ENCODE measurements around the gene SOHLH2.

SOHLH2 gene

GRCh38 chr13:36258831-36259230 is 44.5 kb upstream of the SOHLH2 start:
- no peak overlapping the region for H4K91ac ChIP-seq (ENCODE audit: low read length)

DNA sequence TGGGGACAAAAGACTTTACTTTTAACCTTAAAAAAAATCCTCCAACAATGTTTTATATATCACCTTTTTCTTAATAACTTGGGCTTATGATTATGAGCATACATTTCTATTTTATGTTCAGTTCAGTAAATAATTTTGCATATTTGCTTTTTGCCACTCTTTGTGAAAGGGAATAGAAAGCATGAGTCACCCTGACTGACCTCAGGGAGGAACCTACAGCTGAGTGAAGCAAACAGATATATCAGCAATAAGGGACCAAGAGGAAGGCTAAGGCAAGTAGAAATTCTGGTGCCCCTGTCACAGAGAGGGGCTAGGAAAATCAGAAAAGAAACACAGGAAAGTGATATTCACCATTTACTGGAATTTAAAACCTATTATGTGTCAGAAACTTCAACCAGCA is 37.2 kb upstream of the SOHLH2 start:
- H3K36me3 ChIP-seq (ENCODE audit: control insufficient read depth in 1 of 2, insufficient read depth in 2 of 2, low read depth in 1 of 2, low read length in 2 of 2) = peaks cover 0 to 10% of the 10 kb centered on the region in 2 experiments
- no peaks in the 10 kb centered on the region for H3K4me1 ChIP-seq (ENCODE audit: control insufficient read depth, insufficient read depth, low read depth, low read length)
- H4K8ac ChIP-seq (ENCODE audit: low read length) = no peak overlapping the region
- no peak overlapping the region for H3K23ac ChIP-seq (ENCODE audit: low read length in 2 of 2)
- no peak overlapping the region for H3K18ac ChIP-seq (ENCODE audit: low read depth in 1 of 2, low read length in 2 of 2)
- no peak overlapping the region for H4K91ac ChIP-seq (ENCODE audit: low read length)
- no peak overlapping the region for H2BK120ac ChIP-seq (ENCODE audit: low read depth, low read length)
- no peak overlapping the region for H3K27ac ChIP-seq (ENCODE audit: low read length, poor library complexity, severe bottlenecking)
- no peak overlapping the region for H3K14ac ChIP-seq (ENCODE audit: low read length in 2 of 2)
- no peak overlapping the region for H3K4me2 ChIP-seq (ENCODE audit: low read length, poor library complexity, severe bottlenecking)
- no peak overlapping the region for H3K4me3 ChIP-seq (ENCODE audit: insufficient read depth in 1 of 2, low read depth in 1 of 2, low read length in 2 of 2)
- no peak for DNase-seq
- no peak overlapping the region for H3K4ac ChIP-seq (ENCODE audit: low read depth in 1 of 2, low read length in 2 of 2)
- no peak overlapping the region for H2AFZ ChIP-seq (ENCODE audit: low read depth, low read length)
- H3K9me3 ChIP-seq (ENCODE audit: control insufficient read depth, low read length) = peaks cover 13% of the 10 kb centered on the region
- H2BK12ac ChIP-seq (ENCODE audit: low read length in 2 of 2) = no peak overlapping the region
- H2BK5ac ChIP-seq (ENCODE audit: low read depth, low read length, poor library complexity, severe bottlenecking) = no peak overlapping the region
- no peaks in the 10 kb centered on the region for H3K79me1 ChIP-seq (replicated peaks; ENCODE audit: low read length, poor library complexity, severe bottlenecking)
- no peak overlapping the region for H3K9ac ChIP-seq (ENCODE audit: low read length)
- H3K27me3 ChIP-seq (ENCODE audit: control insufficient read depth in 1 of 2, insufficient read depth in 1 of 2, low read length in 2 of 2) = no peaks in the 10 kb centered on the region
- H2BK15ac ChIP-seq (ENCODE audit: low read depth, poor library complexity, severe bottlenecking) = no peak overlapping the region
- no peak overlapping the region for H2AK5ac ChIP-seq (ENCODE audit: low read length, severe bottlenecking)

More at GRCh38 chr13:36258831-36259230, 44.5 kb upstream of the SOHLH2 start:
- Histone ChIP-seq H2BK5ac (ENCODE audit: low read depth, low read length, poor library complexity, severe bottlenecking) (no peak overlapping the region), H3K79me1 (replicated peaks; ENCODE audit: low read length, poor library complexity, severe bottlenecking) (no peaks in the 10 kb centered on the region), H2AFZ (ENCODE audit: low read depth, low read length) (no peak overlapping the region), H3K27me3 (ENCODE audit: control insufficient read depth in 1 of 2, insufficient read depth in 1 of 2, low read length in 2 of 2) (no peaks in the 10 kb centered on the region), H4K8ac (ENCODE audit: low read length) (no peak overlapping the region), H3K27ac (ENCODE audit: low read length, poor library complexity, severe bottlenecking) (no peak overlapping the region), H3K4me1 (ENCODE audit: control insufficient read depth, insufficient read depth, low read depth, low read length) (no peaks in the 10 kb centered on the region), H3K9ac (ENCODE audit: low read length) (no peak overlapping the region), H3K36me3 (ENCODE audit: control insufficient read depth in 1 of 2, insufficient read depth in 2 of 2, low read depth in 1 of 2, low read length in 2 of 2) (no peaks in the 10 kb centered on the region), H3K9me3 (ENCODE audit: control insufficient read depth, low read length) (no peaks in the 10 kb centered on the region), H3K4me3 (ENCODE audit: insufficient read depth in 1 of 2, low read depth in 1 of 2, low read length in 2 of 2) (no peak overlapping the region), H2BK15ac (ENCODE audit: low read depth, poor library complexity, severe bottlenecking) (no peak overlapping the region), H3K23ac (ENCODE audit: low read length in 2 of 2) (no peak overlapping the region), H2BK12ac (ENCODE audit: low read length in 2 of 2) (no peak overlapping the region), H2BK120ac (ENCODE audit: low read depth, low read length) (no peak overlapping the region), H2AK5ac (ENCODE audit: low read length, severe bottlenecking) (no peak overlapping the region), H3K14ac (ENCODE audit: low read length in 2 of 2) (no peak overlapping the region), H3K18ac (ENCODE audit: low read depth in 1 of 2, low read length in 2 of 2) (no peak overlapping the region), H3K4ac (ENCODE audit: low read depth in 1 of 2, low read length in 2 of 2) (no peak overlapping the region), H3K4me2 (ENCODE audit: low read length, poor library complexity, severe bottlenecking) (no peak overlapping the region)
- WGBS = 71% methylated on average over 8 of the region's 8 CpGs
- no peak for DNase-seq

DNA sequence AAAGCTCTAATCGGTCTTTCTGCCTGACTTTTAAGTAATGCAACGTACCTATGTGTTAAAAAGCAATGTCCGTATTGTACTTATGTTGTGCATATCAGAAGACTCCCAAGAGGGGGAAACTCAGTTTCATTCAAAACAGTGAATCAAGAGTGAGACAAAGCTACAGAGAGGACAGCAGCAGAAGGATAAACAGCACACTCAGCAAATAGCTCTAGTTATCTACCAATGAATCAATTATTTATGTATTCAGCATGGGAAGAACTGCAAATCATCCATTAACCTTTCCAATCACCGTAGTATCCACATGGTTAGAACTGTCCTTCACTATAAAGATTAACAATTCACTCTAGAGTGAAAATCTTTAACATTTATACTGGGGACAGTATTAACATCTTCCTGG is 36.7 kb upstream of the SOHLH2 start:
- Histone ChIP-seq H2BK12ac (ENCODE audit: low read length in 2 of 2) (no peak overlapping the region), H3K36me3 (ENCODE audit: control insufficient read depth in 1 of 2, insufficient read depth in 2 of 2, low read depth in 1 of 2, low read length in 2 of 2) (peaks cover 0 to 13% of the 10 kb centered on the region in 2 experiments), H4K91ac (ENCODE audit: low read length) (no peak overlapping the region), H3K4me3 (ENCODE audit: insufficient read depth in 1 of 2, low read depth in 1 of 2, low read length in 2 of 2) (no peak overlapping the region), H2AK5ac (ENCODE audit: low read length, severe bottlenecking) (no peak overlapping the region), H3K27ac (ENCODE audit: low read length, poor library complexity, severe bottlenecking) (no peak overlapping the region), H2BK120ac (ENCODE audit: low read depth, low read length) (no peak overlapping the region), H2AFZ (ENCODE audit: low read depth, low read length) (no peak overlapping the region), H3K27me3 (ENCODE audit: control insufficient read depth in 1 of 2, insufficient read depth in 1 of 2, low read length in 2 of 2) (no peaks in the 10 kb centered on the region), H3K4ac (ENCODE audit: low read depth in 1 of 2, low read length in 2 of 2) (no peak overlapping the region), H3K14ac (ENCODE audit: low read length in 2 of 2) (no peak overlapping the region), H2BK15ac (ENCODE audit: low read depth, poor library complexity, severe bottlenecking) (no peak overlapping the region), H3K4me1 (ENCODE audit: control insufficient read depth, insufficient read depth, low read depth, low read length) (no peaks in the 10 kb centered on the region), H3K9me3 (ENCODE audit: control insufficient read depth, low read length) (peaks cover 14% of the 10 kb centered on the region), H2BK5ac (ENCODE audit: low read depth, low read length, poor library complexity, severe bottlenecking) (no peak overlapping the region), H4K8ac (ENCODE audit: low read length) (no peak overlapping the region), H3K4me2 (ENCODE audit: low read length, poor library complexity, severe bottlenecking) (no peak overlapping the region), H3K23ac (ENCODE audit: low read length in 2 of 2) (no peak overlapping the region), H3K79me1 (replicated peaks; ENCODE audit: low read length, poor library complexity, severe bottlenecking) (no peaks in the 10 kb centered on the region), H3K9ac (ENCODE audit: low read length) (no peak overlapping the region), H3K18ac (ENCODE audit: low read depth in 1 of 2, low read length in 2 of 2) (no peak overlapping the region)
- WGBS = 91% methylated on average over 3 of the region's 4 CpGs
- no peak for DNase-seq

GRCh38 chr13:36248700-36249099 is 34.3 kb upstream of the SOHLH2 start:
- Histone ChIP-seq H2BK120ac (ENCODE audit: low read depth, low read length) (no peak overlapping the region), H2BK15ac (ENCODE audit: low read depth, poor library complexity, severe bottlenecking) (no peak overlapping the region), H4K91ac (ENCODE audit: low read length) (no peak overlapping the region), H2BK12ac (ENCODE audit: low read length in 2 of 2) (no peak overlapping the region), H3K18ac (ENCODE audit: low read depth in 1 of 2, low read length in 2 of 2) (no peak overlapping the region), H3K4me1 (ENCODE audit: control insufficient read depth, insufficient read depth, low read depth, low read length) (no peaks in the 10 kb centered on the region), H2AFZ (ENCODE audit: low read depth, low read length) (no peak overlapping the region), H2BK5ac (ENCODE audit: low read depth, low read length, poor library complexity, severe bottlenecking) (no peak overlapping the region), H3K4ac (ENCODE audit: low read depth in 1 of 2, low read length in 2 of 2) (no peak overlapping the region), H3K14ac (ENCODE audit: low read length in 2 of 2) (no peak overlapping the region), H3K27me3 (ENCODE audit: control insufficient read depth in 1 of 2, insufficient read depth in 1 of 2, low read length in 2 of 2) (no peaks in the 10 kb centered on the region), H3K9ac (ENCODE audit: low read length) (no peak overlapping the region), H3K9me3 (ENCODE audit: control insufficient read depth, low read length) (peaks cover 14% of the 10 kb centered on the region), H3K27ac (ENCODE audit: low read length, poor library complexity, severe bottlenecking) (no peak overlapping the region), H3K36me3 (ENCODE audit: control insufficient read depth in 1 of 2, insufficient read depth in 2 of 2, low read depth in 1 of 2, low read length in 2 of 2) (peaks cover 0 to 13% of the 10 kb centered on the region in 2 experiments), H3K4me2 (ENCODE audit: low read length, poor library complexity, severe bottlenecking) (no peak overlapping the region), H2AK5ac (ENCODE audit: low read length, severe bottlenecking) (no peak overlapping the region), H3K23ac (ENCODE audit: low read length in 2 of 2) (no peak overlapping the region), H4K8ac (ENCODE audit: low read length) (no peak overlapping the region), H3K79me1 (replicated peaks; ENCODE audit: low read length, poor library complexity, severe bottlenecking) (no peaks in the 10 kb centered on the region), H3K4me3 (ENCODE audit: insufficient read depth in 1 of 2, low read depth in 1 of 2, low read length in 2 of 2) (no peak overlapping the region)
- no peak for DNase-seq

Measured in mesenchymal stem cell (in vitro differentiated cells and primary cell).